ENCODE measurements around the gene CCNF. TPM values are rescaled to one million over a fixed set of nuclear protein-coding genes. Genes with fewer than 3 reads are reported as not detected.

Gene CCNF
- total and polyA plus RNA-seq, 10 of the 15 experiments (the other 5 are each of a cell fraction or from before 2014, with no cell fraction given): 4.0 to 63.2 (median 27.5) TPM

DNA sequence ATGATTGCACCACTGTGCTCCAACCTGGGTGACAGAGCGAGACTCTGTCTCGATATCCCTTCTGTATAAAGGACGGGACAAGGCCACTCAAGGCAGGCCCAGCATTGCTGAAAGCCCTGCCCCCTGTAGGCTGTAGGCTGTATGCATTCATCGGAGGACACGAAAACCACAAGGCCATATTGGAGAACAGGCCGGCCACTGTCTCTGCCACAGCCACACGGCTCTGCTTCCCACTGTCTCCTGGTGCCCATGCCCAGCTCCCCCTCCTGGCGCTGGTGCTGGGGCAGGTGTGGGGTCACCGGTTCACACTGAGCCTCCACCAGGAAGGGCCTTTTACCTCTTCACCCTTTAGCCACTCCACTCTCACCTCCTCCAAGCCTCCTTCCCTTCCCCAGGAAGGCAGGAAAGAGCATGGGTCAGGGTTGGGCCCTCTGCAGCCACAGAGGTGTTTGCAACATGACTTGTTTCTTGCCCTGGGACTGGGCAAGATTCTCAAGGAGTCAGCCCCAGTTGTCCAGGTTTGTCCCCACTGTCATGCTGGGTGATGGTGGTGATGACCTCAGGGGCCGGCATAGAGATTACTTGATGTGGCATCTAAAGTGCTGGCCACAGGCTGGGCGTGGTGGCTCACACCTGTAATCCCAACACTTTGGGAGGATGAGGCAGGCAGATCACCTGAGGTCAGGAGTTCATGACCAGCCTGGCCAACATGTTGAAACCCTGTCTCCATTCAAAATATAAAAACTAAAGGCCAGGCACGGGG lies 36.6 kb downstream of the CCNF start:
- peaks cover 9% of the 10 kb centered on the region for H3K4me1 ChIP-seq (ENCODE audit: control insufficient read depth, insufficient read depth, low read length)
- no peaks in the 10 kb centered on the region; a peak in 1 of 4 replicates for H3K36me3 ChIP-seq (ENCODE audit: control insufficient read depth in 2 of 2, insufficient read depth in 2 of 2, low read length in 1 of 2)
- H3K9me3 ChIP-seq (replicated peaks; ENCODE audit: control insufficient read depth, insufficient read depth, low read length): no peaks in the 10 kb centered on the region
- no peak overlapping the region for H3K4me3 ChIP-seq
- no peak overlapping the region for H3K27ac ChIP-seq (ENCODE audit: control insufficient read depth, insufficient read depth)
- peaks cover 1% of the 10 kb centered on the region; the same call in 1 of the 2 replicates for H3K79me2 ChIP-seq (ENCODE audit: control insufficient read depth, insufficient read depth, low read length)
- CTCF ChIA-PET: no interaction called here
- SMC1A ChIA-PET (ENCODE audit: uncharacterized antibody, unreplicated experiment): no interaction called here
- H3K9ac ChIP-seq (ENCODE audit: control insufficient read depth, insufficient read depth, low read length): no peak overlapping the region
- RAD21 ChIA-PET (ENCODE audit: unreplicated experiment): no interaction called here
- TF ChIP-seq CBX3 (IDR thresholded peaks at IDR 0.05; ENCODE audit: borderline replicate concordance, low read depth) (no peak), PAX8 (IDR thresholded peaks at IDR 0.05) (no peak), SMAD5 (IDR thresholded peaks at IDR 0.05; ENCODE audit: low read depth) (no peak), TARDBP (IDR thresholded peaks at IDR 0.05; ENCODE audit: borderline replicate concordance) (no peak), MXI1 (IDR thresholded peaks at IDR 0.05; ENCODE audit: low read depth, low read length) (no peak), RUNX3 (IDR thresholded peaks at IDR 0.05; ENCODE audit: low read length) (0 out of 2 replicates have a peak, but pooled peaks have one; percentile 21), MTA2 (IDR thresholded peaks at IDR 0.05; ENCODE audit: low read depth) (no peak), EGR1 (IDR thresholded peaks at IDR 0.05; ENCODE audit: borderline replicate concordance in 1 of 2, low read depth in 2 of 2, low read length in 2 of 2) (no peak), ZBTB33 (IDR thresholded peaks at IDR 0.05) (no peak), TCF7 (IDR thresholded peaks at IDR 0.05; ENCODE audit: borderline replicate concordance) (no peak), KLF5 (IDR thresholded peaks at IDR 0.05; ENCODE audit: partially characterized antibody) (no peak), GATAD2B (conservative IDR thresholded peaks at IDR 0.05; ENCODE audit: low read depth) (no peak), E2F4 (IDR thresholded peaks at IDR 0.05; ENCODE audit: low read depth, low read length) (no peak)
- TF ChIP-seq, protein P1, sequence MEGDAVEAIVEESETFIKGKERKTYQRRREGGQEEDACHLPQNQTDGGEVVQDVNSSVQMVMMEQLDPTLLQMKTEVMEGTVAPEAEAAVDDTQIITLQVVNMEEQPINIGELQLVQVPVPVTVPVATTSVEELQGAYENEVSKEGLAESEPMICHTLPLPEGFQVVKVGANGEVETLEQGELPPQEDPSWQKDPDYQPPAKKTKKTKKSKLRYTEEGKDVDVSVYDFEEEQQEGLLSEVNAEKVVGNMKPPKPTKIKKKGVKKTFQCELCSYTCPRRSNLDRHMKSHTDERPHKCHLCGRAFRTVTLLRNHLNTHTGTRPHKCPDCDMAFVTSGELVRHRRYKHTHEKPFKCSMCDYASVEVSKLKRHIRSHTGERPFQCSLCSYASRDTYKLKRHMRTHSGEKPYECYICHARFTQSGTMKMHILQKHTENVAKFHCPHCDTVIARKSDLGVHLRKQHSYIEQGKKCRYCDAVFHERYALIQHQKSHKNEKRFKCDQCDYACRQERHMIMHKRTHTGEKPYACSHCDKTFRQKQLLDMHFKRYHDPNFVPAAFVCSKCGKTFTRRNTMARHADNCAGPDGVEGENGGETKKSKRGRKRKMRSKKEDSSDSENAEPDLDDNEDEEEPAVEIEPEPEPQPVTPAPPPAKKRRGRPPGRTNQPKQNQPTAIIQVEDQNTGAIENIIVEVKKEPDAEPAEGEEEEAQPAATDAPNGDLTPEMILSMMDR (IDR thresholded peaks at IDR 0.05 in 2 of 3, conservative IDR thresholded peaks at IDR 0.05 in 1 of 3; ENCODE audit: control insufficient read depth in 2 of 3, extremely low read depth in 1 of 3, insufficient read depth in 1 of 3, low read depth in 3 of 3, low read length in 3 of 3): peak; percentile 16 to 33 (median 29); a peak in 3 of 6 replicates
- TF ChIP-seq, protein P2, sequence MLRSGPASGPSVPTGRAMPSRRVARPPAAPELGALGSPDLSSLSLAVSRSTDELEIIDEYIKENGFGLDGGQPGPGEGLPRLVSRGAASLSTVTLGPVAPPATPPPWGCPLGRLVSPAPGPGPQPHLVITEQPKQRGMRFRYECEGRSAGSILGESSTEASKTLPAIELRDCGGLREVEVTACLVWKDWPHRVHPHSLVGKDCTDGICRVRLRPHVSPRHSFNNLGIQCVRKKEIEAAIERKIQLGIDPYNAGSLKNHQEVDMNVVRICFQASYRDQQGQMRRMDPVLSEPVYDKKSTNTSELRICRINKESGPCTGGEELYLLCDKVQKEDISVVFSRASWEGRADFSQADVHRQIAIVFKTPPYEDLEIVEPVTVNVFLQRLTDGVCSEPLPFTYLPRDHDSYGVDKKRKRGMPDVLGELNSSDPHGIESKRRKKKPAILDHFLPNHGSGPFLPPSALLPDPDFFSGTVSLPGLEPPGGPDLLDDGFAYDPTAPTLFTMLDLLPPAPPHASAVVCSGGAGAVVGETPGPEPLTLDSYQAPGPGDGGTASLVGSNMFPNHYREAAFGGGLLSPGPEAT (IDR thresholded peaks at IDR 0.05; ENCODE audit: low read depth): no peak
- H4K20me1 ChIP-seq (ENCODE audit: control insufficient read depth, insufficient read depth): no peaks in the 10 kb centered on the region
- intact Hi-C loops (cut with micrococcal nuclease; ENCODE audit: unreplicated experiment) (loop anchor here (5.0 kb wide), 1 partner anchor 41 kb away; no protein-coding TSS in a partner anchor), in situ Hi-C loops (cut with MboI) (no loop called here)
- FAIRE-seq: no peak
- 89% methylated on average over 12 of the region's 12 CpGs for WGBS (ENCODE audit: insufficient coverage, insufficient replicate concordance, low lambda C conversion rate, missing lambda C conversion rate)
- H2AFZ ChIP-seq (ENCODE audit: control insufficient read depth, low read depth, low read length): no peak overlapping the region
- BruUV-seq (replicated peaks): no TSS peak
- H3K27me3 ChIP-seq (replicated peaks in 1 of 2; ENCODE audit: control insufficient read depth in 2 of 2, insufficient read depth in 2 of 2, low read length in 1 of 2): peaks cover 0 to 2% of the 10 kb centered on the region in 2 experiments; a peak in 1 of 4 replicates
- POLR2A ChIA-PET: no interaction called here
- no peak for DNase-seq (ENCODE audit: low read depth, low spot score)
- no peak overlapping the region for H3K4me2 ChIP-seq (ENCODE audit: control insufficient read depth, insufficient read depth)
- ATAC-seq: no peak
